CD14-positive monocyte (primary cell): ENCODE measurements around the gene WDR19. TPM values are rescaled to one million over a fixed set of nuclear protein-coding genes. Genes with fewer than 3 reads are reported as not detected.
"Not testable (repeated sequence)": the region's sequence is repeated elsewhere in the genome, so short reads cannot be mapped to it uniquely, and the experiment has no call there.

Experiments
- DNase-seq, 3 donors: peaks; one replicate each; pipeline ENCODE4 v3.0.0-alpha.2; 2011 to 2022
- H2AFZ ChIP-seq: 2 replicates; pipeline ENCODE4 v1.6.0; 2012; ENCODE audit warnings: mild to moderate bottlenecking, low read depth, low read length, inconsistent platforms; ENCODE audit not compliant: insufficient read depth, poor library complexity, severe bottlenecking
- H3K27ac ChIP-seq, 2 donors: 1 replicate in 1 of 2; 2 replicates in 1 of 2; pipeline ENCODE4 v1.5.1; 2012 to 2013; ENCODE audit warnings: low read length in 2 of 2, control low read depth in 1 of 2, inconsistent platforms in 1 of 2, low read depth in 1 of 2, mild to moderate bottlenecking in 1 of 2
- H3K27me3 ChIP-seq, 2 donors: one replicate each; pipeline versions ENCODE4 v1.6.0 to v1.6.1; 2011 to 2013; ENCODE audit warnings: low read length in 2 of 2; ENCODE audit not compliant: control insufficient read depth in 2 of 2, insufficient read depth in 2 of 2
- H3K36me3 ChIP-seq, 2 donors: replicated peaks in 1 of 2; 1 replicate in 1 of 2; 2 replicates in 1 of 2; pipeline versions ENCODE4 v1.5.1 to v1.6.1; 2012 to 2013; ENCODE audit warnings: low read length in 2 of 2, control low read depth in 1 of 2, inconsistent platforms in 1 of 2, mild to moderate bottlenecking in 1 of 2; ENCODE audit not compliant: insufficient read depth in 2 of 2, control insufficient read depth in 1 of 2
- H3K4me1 ChIP-seq, 2 donors: 1 replicate in 1 of 2; 2 replicates in 1 of 2; pipeline versions ENCODE4 v1.5.1 to v1.6.1; 2012 to 2013; ENCODE audit warnings: low read length in 2 of 2, control low read depth in 1 of 2, inconsistent platforms in 1 of 2, mild to moderate bottlenecking in 1 of 2, moderate library complexity in 1 of 2; ENCODE audit not compliant: insufficient read depth in 2 of 2, control insufficient read depth in 1 of 2
- H3K4me2 ChIP-seq: replicated peaks from 2 replicates; pipeline ENCODE3; 2012; ENCODE audit warnings: low read length, moderate library complexity, mild to moderate bottlenecking; ENCODE audit not compliant: poor library complexity, severe bottlenecking; ENCODE audit errors: extremely low read depth
- H3K4me3 ChIP-seq, 3 experiments: fragments of 200-600 bp in 1 of 3; sonication (generic) in 1 of 3; replicated peaks in 1 of 3; 1 replicate in 2 of 3; 2 replicates in 1 of 3; pipeline ENCODE4 v1.5.1; 2011 to 2013; ENCODE audit warnings: low read length in 3 of 3, mild to moderate bottlenecking in 3 of 3, control low read depth in 2 of 3, low read depth in 2 of 3, inconsistent platforms in 1 of 3, moderate library complexity in 1 of 3
- H3K79me2 ChIP-seq: 2 replicates; pipeline ENCODE4 v1.6.0; 2012; ENCODE audit warnings: mild to moderate bottlenecking, control low read depth, inconsistent platforms, low read length, moderate library complexity; ENCODE audit not compliant: insufficient read depth
- H3K9ac ChIP-seq: 2 replicates; pipeline ENCODE4 v1.6.0; 2017; ENCODE audit warnings: low read length, mild to moderate bottlenecking; ENCODE audit not compliant: insufficient read depth, poor library complexity, severe bottlenecking
- H3K9me3 ChIP-seq, 2 donors: replicated peaks in 1 of 2; 1 replicate in 1 of 2; 2 replicates in 1 of 2; pipeline versions ENCODE4 v1.5.1 to v1.6.1; 2012 to 2013; ENCODE audit warnings: low read length in 2 of 2, control low read depth in 1 of 2; ENCODE audit not compliant: control insufficient read depth in 1 of 2, insufficient read depth in 1 of 2
- H4K20me1 ChIP-seq: 2 replicates; pipeline ENCODE4 v1.6.0; 2012; ENCODE audit warnings: mild to moderate bottlenecking, low read length, control low read depth, moderate library complexity; ENCODE audit not compliant: insufficient read depth
- H3K27ac Mint-ChIP-seq, 7 donors: one replicate each; pipeline ENCODE4 v1.8.0; 2020; ENCODE audit warnings: mild to moderate bottlenecking in 7 of 7, mixed read lengths in 7 of 7, moderate library complexity in 6 of 7, inconsistent platforms in 2 of 7
- H3K27me3 Mint-ChIP-seq, 3 donors: one replicate each; pipeline ENCODE4 v1.8.0; 2021 to 2022; ENCODE audit warnings: low read depth in 3 of 3, mild to moderate bottlenecking in 3 of 3, mixed read lengths in 3 of 3, moderate library complexity in 3 of 3, inconsistent platforms in 1 of 3
- H3K36me3 Mint-ChIP-seq, 2 donors: one replicate each; pipeline ENCODE4 v1.8.0; 2020; ENCODE audit warnings: mixed read lengths in 2 of 2, inconsistent platforms in 1 of 2, mild to moderate bottlenecking in 1 of 2
- H3K4me1 Mint-ChIP-seq: one replicate; pipeline ENCODE4 v1.8.0; 2020; ENCODE audit warnings: mild to moderate bottlenecking, mixed read lengths
- H3K4me3 Mint-ChIP-seq, 2 donors: one replicate each; pipeline ENCODE4 v1.8.0; 2020; ENCODE audit warnings: mild to moderate bottlenecking in 2 of 2, mixed read lengths in 2 of 2, moderate library complexity in 1 of 2
- H3K9me3 Mint-ChIP-seq, 7 donors: one replicate each; pipeline ENCODE4 v1.8.0; 2020 to 2022; ENCODE audit warnings: mixed read lengths in 7 of 7, mild to moderate bottlenecking in 6 of 7, moderate library complexity in 6 of 7, inconsistent platforms in 2 of 7
- WGBS: methylation state at CpG from one replicate; pipeline ENCODE4 v1.1.5; 2013; ENCODE audit warnings: missing lambda C conversion rate; ENCODE audit not compliant: insufficient coverage; 5-methylcytosine and 5-hydroxymethylcytosine counted together
- intact Hi-C, 2 donors: fragments of 100-400 bp; cut with micrococcal nuclease; formaldehyde crosslinking; loops; one replicate each; pipeline versions ENCODE4 v1.15.0 to v1.15.1; 2023
- polyA plus RNA-seq, 3 donors: library from polyadenylated mRNA; depleted of rRNA in 1 of 3; unstranded in 2 of 3; stranded (reverse) in 1 of 3; fragments of 300-500 nt in 2 of 3; fragments of >200 nt in 1 of 3; fragmentation: Illumina TruSeq in 2 of 3; gene quantifications; 1 replicate in 2 of 3; 2 replicates in 1 of 3; pipeline ENCODE4 v1.2.3, GENCODE V29; 2012 to 2021
- TF ChIP-seq, protein P1 (sequence below): fragments of 200-600 bp; IDR thresholded peaks from one replicate; pipeline ENCODE4 v1.8.0; 2022; ENCODE audit warnings: antibody characterized with exemption, mild to moderate bottlenecking

The WDR19 gene
- polyA plus RNA-seq, 3 donors: 1.7 to 11.4 (median 2.0) TPM

DNA sequence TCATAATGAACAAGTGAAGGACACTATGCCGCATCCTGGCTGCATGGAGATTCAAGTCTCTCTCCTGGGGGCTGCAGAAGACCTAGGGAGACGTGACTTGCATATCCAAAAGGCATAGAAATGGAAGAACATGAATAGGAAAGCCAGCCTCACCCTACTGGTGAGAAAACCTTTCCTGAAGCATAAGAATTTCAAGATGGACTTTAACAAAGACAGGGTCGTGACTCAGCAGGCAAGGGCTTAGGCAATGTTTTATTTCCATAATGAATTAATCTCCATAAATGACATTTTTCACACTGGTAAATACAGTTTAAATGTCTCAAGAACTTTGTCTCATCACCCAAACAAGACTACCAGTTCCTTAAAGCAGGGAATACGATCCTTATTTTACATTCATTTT, 104.9 kb downstream of the WDR19 start:
- peaks cover 66 to 80% of the 10 kb centered on the region in 2 donors for H3K36me3 Mint-ChIP-seq

DNA sequence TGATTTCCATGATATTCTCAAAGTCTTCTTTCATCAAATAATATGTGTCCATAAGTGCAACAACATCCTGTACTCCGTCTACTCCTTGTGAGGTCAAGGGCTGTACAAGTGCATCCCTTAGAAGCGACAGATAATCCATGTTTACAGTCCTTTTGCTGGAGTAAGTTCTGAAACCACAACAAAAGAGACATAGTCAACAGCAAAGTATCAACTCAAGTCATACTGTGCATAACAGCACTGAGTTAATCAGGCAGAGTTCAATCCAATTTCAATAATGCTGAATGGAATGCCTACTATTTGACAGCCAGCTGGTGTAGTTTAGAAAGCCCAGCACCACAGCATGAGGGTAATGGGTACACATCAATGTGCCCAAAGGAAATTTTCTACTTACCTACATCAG, 109.4 kb downstream of the WDR19 start:
- WGBS: 100% methylated on average over 2 of the region's 2 CpGs
- H3K36me3 Mint-ChIP-seq: peaks cover 76 to 84% of the 10 kb centered on the region in 2 donors

More for the DNA sequence above, 104.9 kb downstream of the WDR19 start:
- Histone ChIP-seq H3K4me3 (no peak overlapping the region), H3K27ac (no peak overlapping the region), H2AFZ (no peak overlapping the region), H3K4me1 (no peaks in the 10 kb centered on the region), H4K20me1 (no peaks in the 10 kb centered on the region), H3K4me2 (no peak overlapping the region), H3K9ac (no peak overlapping the region), H3K27me3 (no peaks in the 10 kb centered on the region), H3K79me2 (no peaks in the 10 kb centered on the region), H3K9me3 (no peaks in the 10 kb centered on the region), H3K36me3 (peaks cover 51 to 76% of the 10 kb centered on the region in 2 donors)
- peak overlapping the region in 2 of 7 donors; percentile 33 to 61 for H3K27ac Mint-ChIP-seq
- H3K4me1 Mint-ChIP-seq: no peaks in the 10 kb centered on the region
- DNase-seq: no peak
- intact Hi-C loops: no loop called here
- WGBS: 93% methylated on average over 2 of the region's 4 CpGs
- TF ChIP-seq, protein P1, sequence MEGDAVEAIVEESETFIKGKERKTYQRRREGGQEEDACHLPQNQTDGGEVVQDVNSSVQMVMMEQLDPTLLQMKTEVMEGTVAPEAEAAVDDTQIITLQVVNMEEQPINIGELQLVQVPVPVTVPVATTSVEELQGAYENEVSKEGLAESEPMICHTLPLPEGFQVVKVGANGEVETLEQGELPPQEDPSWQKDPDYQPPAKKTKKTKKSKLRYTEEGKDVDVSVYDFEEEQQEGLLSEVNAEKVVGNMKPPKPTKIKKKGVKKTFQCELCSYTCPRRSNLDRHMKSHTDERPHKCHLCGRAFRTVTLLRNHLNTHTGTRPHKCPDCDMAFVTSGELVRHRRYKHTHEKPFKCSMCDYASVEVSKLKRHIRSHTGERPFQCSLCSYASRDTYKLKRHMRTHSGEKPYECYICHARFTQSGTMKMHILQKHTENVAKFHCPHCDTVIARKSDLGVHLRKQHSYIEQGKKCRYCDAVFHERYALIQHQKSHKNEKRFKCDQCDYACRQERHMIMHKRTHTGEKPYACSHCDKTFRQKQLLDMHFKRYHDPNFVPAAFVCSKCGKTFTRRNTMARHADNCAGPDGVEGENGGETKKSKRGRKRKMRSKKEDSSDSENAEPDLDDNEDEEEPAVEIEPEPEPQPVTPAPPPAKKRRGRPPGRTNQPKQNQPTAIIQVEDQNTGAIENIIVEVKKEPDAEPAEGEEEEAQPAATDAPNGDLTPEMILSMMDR: no peak
- no peaks in the 10 kb centered on the region for H3K27me3 Mint-ChIP-seq
- no peaks in the 10 kb centered on the region for H3K9me3 Mint-ChIP-seq
- no peak overlapping the region for H3K4me3 Mint-ChIP-seq

DNA sequence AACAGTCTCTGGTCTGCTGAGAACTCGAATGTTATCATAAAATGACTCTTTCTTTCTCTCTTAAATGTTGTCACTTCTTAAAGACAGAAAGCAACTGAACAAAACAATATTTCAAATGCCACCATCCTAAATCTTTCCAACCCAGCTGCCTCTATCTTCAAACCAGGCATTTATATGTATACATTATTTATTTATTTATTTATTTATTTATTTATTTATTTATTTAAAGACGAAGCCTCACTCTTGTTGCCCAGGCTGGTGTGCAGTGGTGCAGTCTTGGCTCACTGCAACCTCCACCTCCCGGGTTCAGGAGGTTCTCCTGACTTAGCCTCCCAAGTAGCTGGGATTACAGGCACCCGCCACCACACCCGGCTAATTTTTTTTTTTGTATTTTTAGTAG, 110.1 kb downstream of the WDR19 start:
- H3K9me3 Mint-ChIP-seq: not testable (repeated sequence)

More for the DNA sequence above, 109.4 kb downstream of the WDR19 start:
- Histone ChIP-seq H3K4me1 (no peaks in the 10 kb centered on the region), H4K20me1 (no peaks in the 10 kb centered on the region), H2AFZ (no peak overlapping the region), H3K4me2 (no peak overlapping the region), H3K27ac (no peak overlapping the region), H3K79me2 (no peaks in the 10 kb centered on the region), H3K9ac (no peak overlapping the region), H3K27me3 (no peaks in the 10 kb centered on the region), H3K9me3 (no peaks in the 10 kb centered on the region), H3K4me3 (no peak overlapping the region), H3K36me3 (peaks cover 59 to 90% of the 10 kb centered on the region in 2 donors)
- Mint-ChIP-seq H3K4me1 (no peaks in the 10 kb centered on the region), H3K27ac (no peak overlapping the region), H3K9me3 (no peaks in the 10 kb centered on the region), H3K27me3 (peaks cover 0 to 2% (median 0%) of the 10 kb centered on the region in 3 donors), H3K4me3 (no peak overlapping the region)
- intact Hi-C loops: no loop called here
- no peak for DNase-seq
- TF ChIP-seq, protein P1: no peak

More for the DNA sequence above, 110.1 kb downstream of the WDR19 start:
- H3K27ac ChIP-seq, H2AFZ ChIP-seq, H3K9ac ChIP-seq, H3K27me3 Mint-ChIP-seq, H3K4me2 ChIP-seq, H3K27me3 ChIP-seq, H3K4me3 Mint-ChIP-seq, intact Hi-C loops, H3K9me3 ChIP-seq, DNase-seq, H3K4me3 ChIP-seq, H3K4me1 Mint-ChIP-seq, H4K20me1 ChIP-seq, H3K4me1 ChIP-seq, H3K27ac Mint-ChIP-seq, H3K79me2 ChIP-seq: not testable (repeated sequence)
- peaks cover 69 to 78% of the 10 kb centered on the region in 2 donors for H3K36me3 Mint-ChIP-seq
- no CpG with 5 or more reads among the region's 5 CpGs for WGBS
- peaks cover 57 to 83% of the 10 kb centered on the region in 2 donors for H3K36me3 ChIP-seq
